Superior temporal gyrus (tissue), 1 donor: ENCODE results near the gene AMPH.
"Not testable (repeated sequence)": the region's sequence is repeated elsewhere in the genome, so short reads cannot be mapped to it uniquely, and the experiment has no call there.

Source experiments
- DNase-seq: peaks from one replicate; pipeline ENCODE4 v3.0.0-alpha.2; 2016; ENCODE audit errors: extremely low spot score

Gene AMPH

GRCh38 chr7:38353431-38353881 is 277.7 kb downstream of the AMPH start:
- DNase-seq, result not testable (repeated sequence)

DNA sequence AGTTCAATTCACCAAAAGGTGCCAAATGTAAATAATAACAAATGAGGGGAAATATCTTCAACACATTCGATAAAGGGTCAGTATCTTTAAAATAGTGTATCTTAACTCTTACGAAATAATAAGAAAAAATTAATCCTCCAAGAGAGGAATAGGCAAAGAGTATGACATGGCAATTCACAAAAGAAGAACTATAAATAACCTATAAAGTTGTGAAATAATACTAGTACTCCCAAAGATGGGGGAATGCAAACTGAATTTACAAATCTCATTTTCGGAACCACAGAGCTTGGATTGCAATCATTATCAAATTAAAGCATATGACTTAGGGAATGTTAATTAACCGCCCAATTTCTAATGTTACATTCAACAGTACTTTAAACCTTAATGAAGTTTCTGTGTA is 279.6 kb downstream of the AMPH start:
- DNase-seq, result no peak

- not testable (repeated sequence) for DNase-seq
Measured at GRCh38 chr7:38350777-38351176, 280.4 kb downstream of the AMPH start.

- not testable (repeated sequence) for DNase-seq
Measured at GRCh38 chr7:38349869-38350583, 281.1 kb downstream of the AMPH start.

DNA sequence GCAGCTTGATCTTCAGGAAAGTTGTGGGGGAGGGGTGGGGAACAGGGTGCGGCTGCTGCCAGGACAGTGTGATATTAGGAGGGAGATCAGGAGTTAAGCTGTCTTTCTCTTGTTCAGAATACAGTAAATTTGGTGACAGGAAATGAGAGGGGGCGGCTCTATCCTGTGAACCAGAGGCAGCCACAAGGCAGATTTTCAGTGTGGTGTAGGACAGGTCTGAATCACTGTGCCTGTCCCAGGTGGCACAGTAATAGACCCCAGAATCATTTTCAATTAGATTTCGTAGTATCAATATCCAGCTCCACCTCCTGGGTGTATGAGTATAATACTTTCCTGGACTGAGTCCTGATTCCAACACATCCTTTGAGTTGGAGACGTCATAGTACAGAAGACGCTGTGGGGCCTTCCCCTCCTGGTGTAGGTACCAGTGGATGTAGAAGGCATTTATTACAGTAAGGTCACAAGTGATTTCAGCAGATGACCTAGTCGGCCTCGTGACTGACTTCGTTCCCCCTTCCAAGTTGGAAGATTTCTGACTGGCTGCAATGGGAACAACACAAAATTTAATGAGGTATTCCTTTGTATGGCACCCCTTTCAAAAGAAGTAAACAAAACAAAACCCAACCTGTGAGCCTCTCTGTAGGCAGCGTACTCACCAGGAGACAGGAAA is 281.9 kb downstream of the AMPH start:
- not testable (repeated sequence) for DNase-seq

DNA sequence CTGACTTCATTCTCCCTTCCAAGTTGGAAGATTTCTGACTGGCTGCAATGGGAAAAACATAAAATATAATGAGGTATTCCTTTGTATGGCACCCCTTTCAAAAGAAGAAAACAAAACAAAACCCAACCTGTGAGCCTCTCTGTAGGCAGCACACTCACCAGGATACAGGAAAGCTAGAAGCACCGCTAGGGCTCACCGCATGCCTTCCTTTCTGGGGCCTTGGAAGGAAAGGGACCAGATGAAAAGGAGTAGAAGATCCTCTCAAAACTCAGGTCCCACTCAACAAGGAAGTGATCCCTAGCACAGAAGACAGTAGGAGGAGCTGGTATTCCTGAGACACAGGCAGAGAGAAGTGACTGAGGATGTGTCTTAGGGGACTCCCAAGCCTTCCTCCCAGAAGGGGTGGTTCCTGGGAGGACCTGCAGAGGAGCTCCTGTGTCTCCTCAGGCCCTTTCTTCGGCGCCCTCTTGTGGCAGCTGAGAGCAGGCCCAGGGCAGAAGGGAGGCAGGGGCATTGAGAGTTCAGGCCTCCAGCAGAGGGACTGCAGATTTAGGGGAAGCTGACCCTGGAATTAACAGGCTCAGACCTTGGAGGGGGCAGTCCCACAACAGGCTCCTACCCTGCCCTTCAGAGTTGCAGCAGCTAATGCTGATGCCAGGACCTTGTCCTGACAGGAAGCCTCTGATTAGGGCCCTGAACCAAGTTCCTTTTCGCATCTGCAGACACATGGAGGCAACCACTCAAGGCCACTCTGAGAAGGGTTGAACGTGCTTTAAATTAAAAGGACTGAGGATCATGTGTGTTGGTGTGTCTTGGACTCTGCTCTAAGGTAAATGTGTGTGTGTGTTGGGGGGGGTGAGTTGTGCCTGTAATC is 285.6 kb downstream of the AMPH start:
- DNase-seq, result not testable (repeated sequence)

GRCh38 chr7:38344741-38345140 is 286.4 kb downstream of the AMPH start:
- not testable (repeated sequence) for DNase-seq

DNA sequence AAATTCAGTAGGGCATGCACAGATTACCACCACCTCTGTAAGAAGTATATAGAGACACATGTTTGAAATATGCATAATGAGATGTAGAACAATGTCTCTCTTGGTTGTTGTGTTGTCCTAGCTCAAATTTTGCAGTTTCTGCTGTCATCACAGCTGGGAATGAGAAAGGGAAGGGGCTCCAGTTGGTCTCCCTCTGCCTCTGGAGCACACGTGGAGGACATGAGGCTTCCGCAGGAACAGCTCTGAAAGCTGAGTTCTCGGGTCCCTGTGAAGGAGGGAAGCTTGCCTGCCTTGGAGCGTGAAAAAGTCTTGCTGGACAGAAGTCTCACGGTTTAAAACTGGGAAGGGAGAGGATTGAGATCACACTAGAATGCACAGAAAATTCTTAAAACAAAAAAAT is 289.0 kb downstream of the AMPH start:
- DNase-seq, result not testable (repeated sequence)

DNA sequence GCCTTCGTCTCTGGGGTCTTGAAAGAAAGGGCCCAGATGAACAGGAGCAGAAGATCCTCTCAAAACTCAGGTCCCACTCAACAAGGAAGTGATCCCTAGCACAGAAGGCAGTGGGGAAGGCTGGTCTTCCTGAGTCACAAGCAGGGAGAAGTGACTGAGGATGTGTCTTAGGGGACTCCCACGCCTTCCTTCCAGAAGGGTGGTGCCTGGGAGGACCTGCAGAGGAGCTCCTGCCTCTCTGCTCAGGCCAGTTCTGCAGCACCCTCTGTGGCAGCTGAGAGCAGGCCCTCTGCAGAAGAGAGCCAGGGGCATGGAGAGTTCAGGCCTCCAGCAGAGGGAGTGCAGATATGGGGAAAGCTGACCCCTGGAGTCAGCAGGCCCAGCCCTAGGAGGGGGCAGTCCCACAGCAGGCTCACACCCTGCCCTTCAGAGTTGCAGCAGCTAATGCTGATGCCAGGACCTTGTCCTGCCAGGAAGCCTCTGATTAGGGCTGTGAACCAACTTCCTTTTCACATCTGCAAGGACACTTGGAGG is 289.9 kb downstream of the AMPH start:
- not testable (repeated sequence) for DNase-seq

DNA sequence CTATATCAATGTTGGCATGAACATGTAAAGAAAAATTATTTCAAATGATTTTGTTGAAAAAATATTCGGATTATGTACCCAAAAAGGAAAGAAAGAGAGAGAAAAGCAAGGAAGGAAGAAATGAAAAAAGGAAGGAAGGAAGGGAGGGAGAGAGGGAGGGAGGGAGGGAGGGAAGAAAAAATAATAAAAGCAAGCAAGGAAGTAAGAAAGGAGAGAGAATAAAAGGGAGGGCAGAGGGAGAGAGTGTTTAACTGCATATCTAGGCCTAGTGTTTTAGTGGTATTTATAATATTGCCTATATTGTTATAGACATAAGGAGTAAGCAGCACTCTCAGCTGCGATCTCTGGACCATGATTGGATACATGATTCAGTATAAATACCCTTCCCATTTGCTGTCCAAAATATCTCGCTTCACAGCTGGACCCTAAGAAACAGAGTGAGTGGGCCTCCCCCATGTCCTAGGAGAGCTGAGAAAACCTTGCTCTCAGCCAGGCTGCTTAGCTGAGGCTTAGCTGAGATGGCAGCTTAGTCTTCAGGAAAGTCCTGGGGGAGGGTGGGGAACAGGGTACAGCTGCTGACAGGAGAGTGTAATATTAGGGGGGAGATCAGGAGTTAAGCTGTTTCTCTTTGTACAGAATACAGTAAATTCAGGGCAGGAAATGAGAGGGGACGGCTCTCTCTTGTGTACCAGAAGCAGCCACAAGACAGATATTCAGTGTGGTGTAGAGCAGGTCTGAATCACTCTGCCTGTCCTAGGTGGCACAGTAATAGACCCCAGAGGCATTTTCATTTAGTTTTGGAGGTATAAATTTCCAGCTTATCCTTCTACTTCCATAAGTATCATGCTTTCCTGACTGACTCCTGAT is 291.0 kb downstream of the AMPH start:
- no peak for DNase-seq

DNA sequence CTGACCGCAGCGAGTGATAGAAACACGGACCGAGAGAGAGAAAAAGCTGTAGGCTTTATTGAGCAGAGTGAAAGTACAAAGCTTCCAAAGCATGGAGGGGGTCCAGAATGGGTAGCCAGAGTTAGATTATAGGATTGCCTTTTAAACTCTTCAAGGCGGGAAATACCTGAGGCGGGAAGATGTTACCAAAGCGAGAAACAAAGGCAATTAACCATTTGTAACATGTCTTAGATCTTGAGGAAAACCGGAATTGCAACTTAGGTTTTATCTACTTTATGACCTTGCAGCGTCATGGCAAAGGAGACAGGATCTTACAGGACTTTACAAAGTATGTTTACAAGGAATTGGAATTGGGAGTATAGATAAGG is 295.0 kb downstream of the AMPH start:
- DNase-seq, result not testable (repeated sequence)

DNA sequence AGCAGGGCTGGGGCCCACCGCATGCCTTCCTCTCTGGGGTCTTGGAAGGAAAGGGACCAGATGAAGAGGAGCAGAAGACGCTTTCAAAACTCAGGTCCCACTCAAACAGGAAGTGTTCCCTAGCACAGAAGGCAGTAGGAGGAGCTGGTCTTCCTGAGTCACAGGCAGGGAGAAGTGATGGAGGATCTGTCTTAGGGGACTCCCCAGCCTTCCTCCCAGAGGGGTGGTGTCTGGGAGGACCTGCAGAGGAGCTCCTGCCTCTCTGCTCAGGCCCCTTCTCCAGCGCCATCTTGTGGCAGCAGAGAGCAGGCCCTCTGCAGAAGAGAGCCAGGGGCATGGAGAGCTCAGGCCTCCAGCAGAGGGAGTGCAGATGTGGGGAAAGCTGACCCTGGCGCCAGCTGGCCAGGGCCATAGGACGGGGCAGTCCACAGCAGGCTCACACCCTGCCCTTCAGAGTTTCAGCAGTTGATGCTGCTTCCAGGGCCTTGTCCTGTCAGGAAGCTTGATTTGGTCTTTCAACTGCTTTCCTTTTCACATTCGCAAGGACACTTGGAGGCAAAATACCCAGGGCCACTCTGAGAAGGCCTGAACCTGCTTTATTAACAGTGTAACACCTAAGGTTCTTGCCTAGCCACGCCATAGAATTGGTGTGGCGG is 295.6 kb downstream of the AMPH start:
- peak; percentile 86 for DNase-seq

DNA sequence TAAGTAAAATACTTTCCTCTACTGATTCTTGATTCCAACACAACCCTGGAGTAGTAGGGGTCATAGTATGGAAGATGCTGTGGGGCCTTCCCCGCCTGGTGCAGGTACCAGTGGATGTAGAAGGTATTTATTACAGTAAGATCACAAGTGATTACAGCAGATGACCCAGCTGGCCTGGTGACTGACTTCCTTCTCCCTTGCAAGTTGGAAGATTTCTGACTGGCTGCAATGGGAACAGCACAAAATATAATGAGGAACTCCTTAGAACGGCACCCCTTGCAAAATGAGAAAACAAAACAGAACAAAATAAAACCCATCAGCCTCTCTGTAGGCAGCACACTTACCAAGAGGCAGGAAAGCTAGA is 296.1 kb downstream of the AMPH start:
- DNase-seq, result no peak

- DNase-seq, result no peak
Measured at GRCh38 chr7:38334163-38334562, 297.0 kb downstream of the AMPH start.
